IMR-90 (cell line): Measurements from ENCODE around the gene AK3. TPM values are rescaled to one million over a fixed set of nuclear protein-coding genes. Genes with fewer than 3 reads are reported as not detected.

ENCODE experiments used
- ATAC-seq: fragments of 200-7000 bp; cut with Tn5 transposase; 2 replicates; pipeline ENCODE4 v1.9.1; 2020; ENCODE audit warnings: low read depth, mild to moderate bottlenecking, moderate library complexity
- BruUV-seq: library from RNA; stranded (reverse); fragments of 400-500 nt; replicated peaks from 2 replicates; lab custom pipeline; 2021; lab: Mats Ljungman, UMichigan
- CTCF ChIA-PET: fragments of 300-600 bp; formaldehyde crosslinking; extraction: SDS; loops from one replicate; lab custom pipeline; 2021; ENCODE audit warnings: antibody characterized with exemption; lab: Yijun Ruan, JAX
- POLR2A ChIA-PET: fragments of 300-600 bp; sonication (Branson Sonifier 250); formaldehyde crosslinking; loops from one replicate; lab custom pipeline; 2022; ENCODE audit warnings: antibody characterized with exemption; ENCODE audit not compliant: unreplicated experiment; lab: Charles Lee
- DNase-seq: peaks from one replicate; pipeline ENCODE4 v3.0.0; 2013
- H2AFZ ChIP-seq: replicated peaks from 2 replicates; pipeline ENCODE3; 2013; ENCODE audit warnings: low read length, mild to moderate bottlenecking; ENCODE audit not compliant: poor library complexity
- H2AK5ac ChIP-seq: 2 replicates; pipeline ENCODE4 v1.6.1; 2013; ENCODE audit warnings: low read depth, low read length, inconsistent platforms
- H2AK9ac ChIP-seq: replicated peaks from 2 replicates; pipeline ENCODE3; 2013; ENCODE audit warnings: mild to moderate bottlenecking, low read depth, low read length, moderate library complexity; ENCODE audit not compliant: poor library complexity
- H2BK120ac ChIP-seq: 2 replicates; pipeline ENCODE4 v1.6.1; 2013; ENCODE audit warnings: low read depth, low read length, inconsistent platforms
- H2BK15ac ChIP-seq: 3 replicates; pipeline ENCODE4 v1.6.1; 2013; ENCODE audit warnings: low read depth, low read length, inconsistent platforms
- H2BK20ac ChIP-seq: 2 replicates; pipeline ENCODE4 v1.6.1; 2013; ENCODE audit warnings: low read depth, mild to moderate bottlenecking, inconsistent platforms, low read length, moderate library complexity
- H2BK5ac ChIP-seq: 2 replicates; pipeline ENCODE4 v1.6.1; 2013; ENCODE audit warnings: mild to moderate bottlenecking, low read depth, low read length, inconsistent platforms; ENCODE audit not compliant: poor library complexity, severe bottlenecking
- H3K14ac ChIP-seq: replicated peaks from 2 replicates; pipeline ENCODE4 v1.6.1; 2013; ENCODE audit warnings: low read depth, low read length, inconsistent platforms
- H3K18ac ChIP-seq: 2 replicates; pipeline ENCODE4 v1.6.1; 2013; ENCODE audit warnings: low read depth, low read length, control low read depth
- H3K23ac ChIP-seq: 2 replicates; pipeline ENCODE4 v1.6.1; 2013; ENCODE audit warnings: low read depth, low read length, inconsistent platforms
- H3K27ac ChIP-seq: 2 replicates; pipeline ENCODE4 v1.5.1; 2013; ENCODE audit warnings: mild to moderate bottlenecking, control low read depth, low read length; ENCODE audit not compliant: insufficient read depth
- H3K27me3 ChIP-seq: 2 replicates; pipeline ENCODE4 v1.6.1; 2013; ENCODE audit warnings: low read length; ENCODE audit not compliant: control insufficient read depth, insufficient read depth
- H3K36me3 ChIP-seq: 2 replicates; pipeline ENCODE4 v1.6.1; 2013; ENCODE audit warnings: low read length, mixed read lengths; ENCODE audit not compliant: control insufficient read depth, insufficient read depth
- H3K4ac ChIP-seq: 2 replicates; pipeline ENCODE4 v1.6.1; 2013; ENCODE audit warnings: low read depth, low read length, inconsistent platforms
- H3K4me1 ChIP-seq: 2 replicates; pipeline ENCODE4 v1.6.1; 2013; ENCODE audit warnings: low read length, mixed read lengths; ENCODE audit not compliant: control insufficient read depth, insufficient read depth
- H3K4me2 ChIP-seq: 2 replicates; pipeline ENCODE4 v1.6.1; 2013; ENCODE audit warnings: low read depth, mild to moderate bottlenecking, control low read depth, low read length, moderate library complexity
- H3K4me3 ChIP-seq: 2 replicates; pipeline ENCODE4 v1.5.1; 2013; ENCODE audit warnings: low read depth, mild to moderate bottlenecking, control low read depth, low read length, moderate library complexity; ENCODE audit not compliant: insufficient read depth
- H3K56ac ChIP-seq: 2 replicates; pipeline ENCODE4 v1.6.1; 2013; ENCODE audit warnings: low read length, inconsistent platforms; ENCODE audit not compliant: insufficient read depth; ENCODE audit errors: extremely low read depth
- H3K79me1 ChIP-seq, 2 experiments: 2 replicates each; pipeline ENCODE4 v1.6.1; 2013; ENCODE audit warnings: low read length in 2 of 2, inconsistent platforms in 1 of 2, low read depth in 1 of 2
- H3K9ac ChIP-seq: 2 replicates; pipeline ENCODE4 v1.6.1; 2013; ENCODE audit warnings: low read depth, low read length, control low read depth
- H3K9me1 ChIP-seq: 2 replicates; pipeline ENCODE4 v1.6.1; 2013; ENCODE audit warnings: low read length, inconsistent platforms; ENCODE audit not compliant: insufficient read depth
- H3K9me3 ChIP-seq: 2 replicates; pipeline ENCODE4 v1.6.1; 2013; ENCODE audit warnings: low read length; ENCODE audit not compliant: control insufficient read depth, insufficient read depth
- H4K20me1 ChIP-seq: 2 replicates; pipeline ENCODE4 v1.6.1; 2013; ENCODE audit warnings: low read length, inconsistent platforms; ENCODE audit not compliant: insufficient read depth
- H4K5ac ChIP-seq: 2 replicates; pipeline ENCODE4 v1.6.1; 2013; ENCODE audit warnings: mild to moderate bottlenecking, low read depth, low read length, control low read depth
- H4K8ac ChIP-seq, 2 experiments: 2 replicates each; pipeline ENCODE4 v1.6.1; 2013; ENCODE audit warnings: low read depth in 2 of 2, low read length in 2 of 2, control low read depth in 1 of 2, inconsistent platforms in 1 of 2
- H4K91ac ChIP-seq: 2 replicates; pipeline ENCODE4 v1.6.1; 2013; ENCODE audit warnings: low read depth, low read length, inconsistent platforms; ENCODE audit not compliant: insufficient read depth
- BHLHE40 ChIP-seq: fragments of 150-350 bp; IDR thresholded peaks from 2 replicates; pipeline ENCODE4 v1.6.1; 2016; ENCODE audit warnings: mild to moderate bottlenecking, low read depth, low read length
- CEBPB ChIP-seq: IDR thresholded peaks from 2 replicates; pipeline ENCODE4 v1.6.1; 2012; ENCODE audit warnings: low read depth, low read length, improper control_type of control experiment
- CHD1 ChIP-seq: IDR thresholded peaks from 2 replicates; pipeline ENCODE4 v1.6.1; 2012; ENCODE audit warnings: low read depth, low read length, improper control_type of control experiment
- MXI1 ChIP-seq: IDR thresholded peaks from 2 replicates; pipeline ENCODE4 v1.6.1; 2012; ENCODE audit warnings: low read depth, mild to moderate bottlenecking, low read length, moderate library complexity, borderline replicate concordance
- SMC3 ChIP-seq: fragments of 150-350 bp; IDR thresholded peaks from 2 replicates; pipeline ENCODE4 v1.6.1; 2016; ENCODE audit warnings: low read depth, mild to moderate bottlenecking, antibody characterized with exemption, low read length, moderate library complexity
- WGBS, 2 experiments: methylation state at CpG; one replicate each; pipeline versions ENCODE4 v1.1.5 to v1.1.7; 2013; ENCODE audit warnings: missing lambda C conversion rate in 2 of 2; ENCODE audit not compliant: insufficient read length in 1 of 2; ENCODE audit errors: extremely low coverage in 2 of 2; 5-methylcytosine and 5-hydroxymethylcytosine counted together
- dilution Hi-C: fragments of 300-500 bp; cut with HindIII; formaldehyde crosslinking; loops from one replicate; pipeline ENCODE4 v1.14.3; 2018; ENCODE audit warnings: low sequenced_read_pairs; ENCODE audit not compliant: unreplicated experiment
- in situ Hi-C: fragments of 300-500 bp; cut with MboI; formaldehyde crosslinking; loops from 3 replicates; pipeline ENCODE4 v1.14.3; 2019; ENCODE audit warnings: low sequenced_read_pairs, inconsistent platforms, mixed read lengths
- intact Hi-C: fragments of 100-400 bp; cut with micrococcal nuclease; formaldehyde crosslinking; loops from 2 replicates; pipeline ENCODE4 v1.10.0; 2022
- polyA plus RNA-seq, 3 experiments: library from polyadenylated mRNA; depleted of rRNA; stranded (reverse); fragments of >200 nt; gene quantifications; 2 replicates each; pipeline ENCODE4 v1.2.3, GENCODE V29; 2012; ENCODE audit warnings: low replicate concordance in 1 of 3
- total RNA-seq: library from RNA; depleted of rRNA; stranded (reverse); fragments of >200 nt; gene quantifications from 2 replicates; pipeline ENCODE4 v1.2.3, GENCODE V29; 2012
- TF ChIP-seq, protein P1 (sequence below): fragments of 150-350 bp; IDR thresholded peaks from 2 replicates; pipeline ENCODE4 v1.6.1; 2017; ENCODE audit warnings: mild to moderate bottlenecking, antibody characterized with exemption, low read length, low read depth
- TF ChIP-seq, protein P2 (sequence below): fragments of 150-350 bp; IDR thresholded peaks from 2 replicates; pipeline ENCODE4 v1.6.1; 2016; ENCODE audit warnings: low read depth, mild to moderate bottlenecking, low read length, moderate library complexity, borderline replicate concordance

Gene AK3
- total and polyA plus RNA-seq, 2 of the 4 experiments (the other 2 are of a cell fraction), result 24.7 to 26.2 TPM

DNA sequence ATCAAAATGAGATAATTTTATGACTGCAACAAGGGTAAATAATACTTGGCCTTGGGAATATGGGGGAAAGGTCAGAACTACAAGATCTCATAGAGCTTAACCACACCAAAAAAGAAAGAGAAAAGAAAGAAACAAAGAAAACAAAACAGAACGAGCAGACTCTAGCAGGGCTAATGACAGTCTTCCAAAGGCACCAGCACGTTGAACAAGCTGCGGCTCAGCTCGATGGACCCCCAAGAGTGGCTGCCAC, 689 bp downstream of the AK3 start:
- Histone ChIP-seq H2AK5ac (peak overlapping the region; percentile 35; the same call in 1 of the 2 replicates), H4K5ac (peak overlapping the region; percentile 73), H3K4me1 (peaks cover 7% of the 10 kb centered on the region; the same call in 1 of the 2 replicates), H2AFZ (peak overlapping the region; percentile 97), H3K4me3 (peak overlapping the region; percentile 94), H4K91ac (no peak overlapping the region; the same call in 1 of the 2 replicates), H3K56ac (peak overlapping the region; percentile 92; the same call in 1 of the 2 replicates), H3K36me3 (no peaks in the 10 kb centered on the region), H3K27ac (peak overlapping the region; percentile 96), H3K27me3 (no peaks in the 10 kb centered on the region), H4K20me1 (0 out of 2 replicates have a peak, but pooled peaks cover 7% of the 10 kb centered on the region), H3K9ac (peak overlapping the region; percentile 97), H2BK120ac (no peak overlapping the region), H2AK9ac (peak overlapping the region; percentile 94), H3K18ac (peak overlapping the region; percentile 91), H4K8ac (peak overlapping the region in 1 of 2 experiments; percentile 61; a peak in 1 of 4 replicates), H3K14ac (peak overlapping the region; percentile 77), H2BK20ac (no peak overlapping the region), H2BK15ac (no peak overlapping the region), H3K4ac (peak overlapping the region; percentile 78; the same call in 1 of the 2 replicates), H3K79me1 (peaks cover 6 to 30% of the 10 kb centered on the region in 2 experiments; a peak in 3 of 4 replicates), H3K23ac (peak overlapping the region; percentile 88; the same call in 1 of the 2 replicates), H2BK5ac (peak overlapping the region; percentile 66), H3K9me3 (no peaks in the 10 kb centered on the region), H3K9me1 (peaks cover 2% of the 10 kb centered on the region; the same call in 1 of the 2 replicates), H3K4me2 (peak overlapping the region; percentile 98)
- BruUV-seq, result no TSS peak
- in situ Hi-C loops, result no loop called here
- no CpG with 5 or more reads among the region's 4 CpGs for WGBS, 2 experiments
- intact Hi-C loops, result loop anchor here (5.0 kb wide), 2 partner anchors 138 to 358 kb away; no protein-coding TSS in a partner anchor
- TF ChIP-seq, protein P1, sequence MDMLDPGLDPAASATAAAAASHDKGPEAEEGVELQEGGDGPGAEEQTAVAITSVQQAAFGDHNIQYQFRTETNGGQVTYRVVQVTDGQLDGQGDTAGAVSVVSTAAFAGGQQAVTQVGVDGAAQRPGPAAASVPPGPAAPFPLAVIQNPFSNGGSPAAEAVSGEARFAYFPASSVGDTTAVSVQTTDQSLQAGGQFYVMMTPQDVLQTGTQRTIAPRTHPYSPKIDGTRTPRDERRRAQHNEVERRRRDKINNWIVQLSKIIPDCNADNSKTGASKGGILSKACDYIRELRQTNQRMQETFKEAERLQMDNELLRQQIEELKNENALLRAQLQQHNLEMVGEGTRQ, result no peak
- TF ChIP-seq, protein P2, sequence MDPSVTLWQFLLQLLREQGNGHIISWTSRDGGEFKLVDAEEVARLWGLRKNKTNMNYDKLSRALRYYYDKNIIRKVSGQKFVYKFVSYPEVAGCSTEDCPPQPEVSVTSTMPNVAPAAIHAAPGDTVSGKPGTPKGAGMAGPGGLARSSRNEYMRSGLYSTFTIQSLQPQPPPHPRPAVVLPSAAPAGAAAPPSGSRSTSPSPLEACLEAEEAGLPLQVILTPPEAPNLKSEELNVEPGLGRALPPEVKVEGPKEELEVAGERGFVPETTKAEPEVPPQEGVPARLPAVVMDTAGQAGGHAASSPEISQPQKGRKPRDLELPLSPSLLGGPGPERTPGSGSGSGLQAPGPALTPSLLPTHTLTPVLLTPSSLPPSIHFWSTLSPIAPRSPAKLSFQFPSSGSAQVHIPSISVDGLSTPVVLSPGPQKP, result no peak
- TF ChIP-seq SMC3 (no peak), CEBPB (no peak), BHLHE40 (no peak), CHD1 (no peak), MXI1 (no peak)
- ATAC-seq (no peak), DNase-seq (no peak)
- CTCF ChIA-PET, result no interaction called here
- POLR2A ChIA-PET, result no interaction called here
- dilution Hi-C loops, result no loop called here
